IMR-90 (cell line): ENCODE results near the gene TAF3. TPM values are rescaled to one million over a fixed set of nuclear protein-coding genes. Genes with fewer than 3 reads are reported as not detected.

Source experiments
- ATAC-seq: fragments of 200-7000 bp; cut with Tn5 transposase; 2 replicates; pipeline ENCODE4 v1.9.1; 2020; ENCODE audit warnings: low read depth, mild to moderate bottlenecking, moderate library complexity
- BruUV-seq: library from RNA; stranded (reverse); fragments of 400-500 nt; replicated peaks from 2 replicates; lab custom pipeline; 2021; lab: Mats Ljungman, UMichigan
- CTCF ChIA-PET: fragments of 300-600 bp; formaldehyde crosslinking; extraction: SDS; loops from one replicate; lab custom pipeline; 2021; ENCODE audit warnings: antibody characterized with exemption; lab: Yijun Ruan, JAX
- POLR2A ChIA-PET: fragments of 300-600 bp; sonication (Branson Sonifier 250); formaldehyde crosslinking; loops from one replicate; lab custom pipeline; 2022; ENCODE audit warnings: antibody characterized with exemption; ENCODE audit not compliant: unreplicated experiment; lab: Charles Lee
- DNase-seq: peaks from one replicate; pipeline ENCODE4 v3.0.0; 2013
- H2AFZ ChIP-seq: replicated peaks from 2 replicates; pipeline ENCODE3; 2013; ENCODE audit warnings: low read length, mild to moderate bottlenecking; ENCODE audit not compliant: poor library complexity
- H2AK5ac ChIP-seq: 2 replicates; pipeline ENCODE4 v1.6.1; 2013; ENCODE audit warnings: low read depth, low read length, inconsistent platforms
- H2AK9ac ChIP-seq: replicated peaks from 2 replicates; pipeline ENCODE3; 2013; ENCODE audit warnings: mild to moderate bottlenecking, low read depth, low read length, moderate library complexity; ENCODE audit not compliant: poor library complexity
- H2BK120ac ChIP-seq: 2 replicates; pipeline ENCODE4 v1.6.1; 2013; ENCODE audit warnings: low read depth, low read length, inconsistent platforms
- H2BK15ac ChIP-seq: 3 replicates; pipeline ENCODE4 v1.6.1; 2013; ENCODE audit warnings: low read depth, low read length, inconsistent platforms
- H2BK20ac ChIP-seq: 2 replicates; pipeline ENCODE4 v1.6.1; 2013; ENCODE audit warnings: low read depth, mild to moderate bottlenecking, inconsistent platforms, low read length, moderate library complexity
- H2BK5ac ChIP-seq: 2 replicates; pipeline ENCODE4 v1.6.1; 2013; ENCODE audit warnings: mild to moderate bottlenecking, low read depth, low read length, inconsistent platforms; ENCODE audit not compliant: poor library complexity, severe bottlenecking
- H3K14ac ChIP-seq: replicated peaks from 2 replicates; pipeline ENCODE4 v1.6.1; 2013; ENCODE audit warnings: low read depth, low read length, inconsistent platforms
- H3K18ac ChIP-seq: 2 replicates; pipeline ENCODE4 v1.6.1; 2013; ENCODE audit warnings: low read depth, low read length, control low read depth
- H3K23ac ChIP-seq: 2 replicates; pipeline ENCODE4 v1.6.1; 2013; ENCODE audit warnings: low read depth, low read length, inconsistent platforms
- H3K27ac ChIP-seq: 2 replicates; pipeline ENCODE4 v1.5.1; 2013; ENCODE audit warnings: mild to moderate bottlenecking, control low read depth, low read length; ENCODE audit not compliant: insufficient read depth
- H3K27me3 ChIP-seq: 2 replicates; pipeline ENCODE4 v1.6.1; 2013; ENCODE audit warnings: low read length; ENCODE audit not compliant: control insufficient read depth, insufficient read depth
- H3K36me3 ChIP-seq: 2 replicates; pipeline ENCODE4 v1.6.1; 2013; ENCODE audit warnings: low read length, mixed read lengths; ENCODE audit not compliant: control insufficient read depth, insufficient read depth
- H3K4ac ChIP-seq: 2 replicates; pipeline ENCODE4 v1.6.1; 2013; ENCODE audit warnings: low read depth, low read length, inconsistent platforms
- H3K4me1 ChIP-seq: 2 replicates; pipeline ENCODE4 v1.6.1; 2013; ENCODE audit warnings: low read length, mixed read lengths; ENCODE audit not compliant: control insufficient read depth, insufficient read depth
- H3K4me2 ChIP-seq: 2 replicates; pipeline ENCODE4 v1.6.1; 2013; ENCODE audit warnings: low read depth, mild to moderate bottlenecking, control low read depth, low read length, moderate library complexity
- H3K4me3 ChIP-seq: 2 replicates; pipeline ENCODE4 v1.5.1; 2013; ENCODE audit warnings: low read depth, mild to moderate bottlenecking, control low read depth, low read length, moderate library complexity; ENCODE audit not compliant: insufficient read depth
- H3K56ac ChIP-seq: 2 replicates; pipeline ENCODE4 v1.6.1; 2013; ENCODE audit warnings: low read length, inconsistent platforms; ENCODE audit not compliant: insufficient read depth; ENCODE audit errors: extremely low read depth
- H3K79me1 ChIP-seq, 2 experiments: 2 replicates each; pipeline ENCODE4 v1.6.1; 2013; ENCODE audit warnings: low read length in 2 of 2, inconsistent platforms in 1 of 2, low read depth in 1 of 2
- H3K9ac ChIP-seq: 2 replicates; pipeline ENCODE4 v1.6.1; 2013; ENCODE audit warnings: low read depth, low read length, control low read depth
- H3K9me1 ChIP-seq: 2 replicates; pipeline ENCODE4 v1.6.1; 2013; ENCODE audit warnings: low read length, inconsistent platforms; ENCODE audit not compliant: insufficient read depth
- H3K9me3 ChIP-seq: 2 replicates; pipeline ENCODE4 v1.6.1; 2013; ENCODE audit warnings: low read length; ENCODE audit not compliant: control insufficient read depth, insufficient read depth
- H4K20me1 ChIP-seq: 2 replicates; pipeline ENCODE4 v1.6.1; 2013; ENCODE audit warnings: low read length, inconsistent platforms; ENCODE audit not compliant: insufficient read depth
- H4K5ac ChIP-seq: 2 replicates; pipeline ENCODE4 v1.6.1; 2013; ENCODE audit warnings: mild to moderate bottlenecking, low read depth, low read length, control low read depth
- H4K8ac ChIP-seq, 2 experiments: 2 replicates each; pipeline ENCODE4 v1.6.1; 2013; ENCODE audit warnings: low read depth in 2 of 2, low read length in 2 of 2, control low read depth in 1 of 2, inconsistent platforms in 1 of 2
- H4K91ac ChIP-seq: 2 replicates; pipeline ENCODE4 v1.6.1; 2013; ENCODE audit warnings: low read depth, low read length, inconsistent platforms; ENCODE audit not compliant: insufficient read depth
- BHLHE40 ChIP-seq: fragments of 150-350 bp; IDR thresholded peaks from 2 replicates; pipeline ENCODE4 v1.6.1; 2016; ENCODE audit warnings: mild to moderate bottlenecking, low read depth, low read length
- FOS ChIP-seq: fragments of 150-350 bp; IDR thresholded peaks from 2 replicates; pipeline ENCODE4 v1.6.1; 2016; ENCODE audit warnings: low read depth, low read length
- MAFK ChIP-seq: IDR thresholded peaks from 2 replicates; pipeline ENCODE4 v1.6.1; 2012; ENCODE audit warnings: low read depth, low read length, improper control_type of control experiment
- MXI1 ChIP-seq: IDR thresholded peaks from 2 replicates; pipeline ENCODE4 v1.6.1; 2012; ENCODE audit warnings: low read depth, mild to moderate bottlenecking, low read length, moderate library complexity, borderline replicate concordance
- POLR2A ChIP-seq: IDR thresholded peaks from 2 replicates; pipeline ENCODE4 v1.6.1; 2012; ENCODE audit warnings: mild to moderate bottlenecking, low read depth, low read length
- SMC3 ChIP-seq: fragments of 150-350 bp; IDR thresholded peaks from 2 replicates; pipeline ENCODE4 v1.6.1; 2016; ENCODE audit warnings: low read depth, mild to moderate bottlenecking, antibody characterized with exemption, low read length, moderate library complexity
- WGBS, 2 experiments: methylation state at CpG; one replicate each; pipeline versions ENCODE4 v1.1.5 to v1.1.7; 2013; ENCODE audit warnings: missing lambda C conversion rate in 2 of 2; ENCODE audit not compliant: insufficient read length in 1 of 2; ENCODE audit errors: extremely low coverage in 2 of 2; 5-methylcytosine and 5-hydroxymethylcytosine counted together
- dilution Hi-C: fragments of 300-500 bp; cut with HindIII; formaldehyde crosslinking; loops from one replicate; pipeline ENCODE4 v1.14.3; 2018; ENCODE audit warnings: low sequenced_read_pairs; ENCODE audit not compliant: unreplicated experiment
- in situ Hi-C: fragments of 300-500 bp; cut with MboI; formaldehyde crosslinking; loops from 3 replicates; pipeline ENCODE4 v1.14.3; 2019; ENCODE audit warnings: low sequenced_read_pairs, inconsistent platforms, mixed read lengths
- intact Hi-C: fragments of 100-400 bp; cut with micrococcal nuclease; formaldehyde crosslinking; loops from 2 replicates; pipeline ENCODE4 v1.10.0; 2022
- polyA plus RNA-seq, 3 experiments: library from polyadenylated mRNA; depleted of rRNA; stranded (reverse); fragments of >200 nt; gene quantifications; 2 replicates each; pipeline ENCODE4 v1.2.3, GENCODE V29; 2012; ENCODE audit warnings: low replicate concordance in 1 of 3
- total RNA-seq: library from RNA; depleted of rRNA; stranded (reverse); fragments of >200 nt; gene quantifications from 2 replicates; pipeline ENCODE4 v1.2.3, GENCODE V29; 2012
- TF ChIP-seq, protein P1 (sequence below): conservative IDR thresholded peaks from 2 replicates; pipeline ENCODE4 v1.5.1; 2012; ENCODE audit warnings: mild to moderate bottlenecking, low read depth, low read length, improper control_type of control experiment
- TF ChIP-seq, protein P2 (sequence below): fragments of 150-350 bp; IDR thresholded peaks from 2 replicates; pipeline ENCODE4 v1.6.1; 2017; ENCODE audit warnings: mild to moderate bottlenecking, antibody characterized with exemption, low read length, low read depth

Gene TAF3
- total and polyA plus RNA-seq, 2 of the 4 experiments (the other 2 are of a cell fraction): 1.4 to 2.3 TPM

DNA sequence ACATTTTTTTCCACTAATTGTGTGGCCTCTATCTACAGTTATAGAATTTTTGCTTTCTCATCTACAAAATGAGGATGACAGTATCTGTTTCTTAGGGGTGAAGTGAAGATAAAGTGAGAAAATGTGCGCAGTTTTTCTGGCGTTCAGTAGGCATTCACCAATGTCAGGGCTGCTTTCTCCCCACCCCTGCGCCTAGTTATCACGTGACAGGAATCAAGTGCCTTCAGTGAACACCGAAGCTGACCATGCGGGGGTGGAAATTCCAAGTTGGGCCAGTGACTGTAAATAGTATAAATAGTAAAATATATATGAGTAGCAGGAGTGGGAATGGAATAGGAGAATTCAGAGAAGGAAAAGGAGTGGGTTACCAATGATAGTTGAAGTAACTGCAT lies 77.4 kb downstream of the TAF3 start:
- Histone ChIP-seq H4K5ac (no peak overlapping the region), H3K27ac (no peak overlapping the region), H2BK20ac (no peak overlapping the region), H4K20me1 (no peaks in the 10 kb centered on the region), H2BK5ac (no peak overlapping the region), H2BK120ac (no peak overlapping the region), H4K8ac (no peak overlapping the region), H2AK9ac (no peak overlapping the region), H3K9me1 (no peaks in the 10 kb centered on the region), H3K56ac (no peak overlapping the region), H3K4ac (no peak overlapping the region), H3K27me3 (no peaks in the 10 kb centered on the region), H3K4me1 (no peaks in the 10 kb centered on the region), H3K79me1 (peaks cover 2 to 8% of the 10 kb centered on the region in 2 experiments; a peak in 2 of 4 replicates), H3K4me2 (no peak overlapping the region), H2AK5ac (no peak overlapping the region), H3K4me3 (no peak overlapping the region), H3K18ac (no peak overlapping the region), H3K9me3 (no peaks in the 10 kb centered on the region), H3K36me3 (peaks cover 5% of the 10 kb centered on the region; the same call in 1 of the 2 replicates), H2BK15ac (no peak overlapping the region), H3K23ac (no peak overlapping the region), H4K91ac (no peak overlapping the region), H2AFZ (no peak overlapping the region), H3K9ac (no peak overlapping the region), H3K14ac (no peak overlapping the region)
- POLR2A ChIA-PET: no interaction called here
- no peak for TF ChIP-seq FOS
- no peak for TF ChIP-seq SMC3
- no peak for TF ChIP-seq MXI1
- no peak for TF ChIP-seq BHLHE40
- TF ChIP-seq MAFK: no peak
- TF ChIP-seq, protein P1, sequence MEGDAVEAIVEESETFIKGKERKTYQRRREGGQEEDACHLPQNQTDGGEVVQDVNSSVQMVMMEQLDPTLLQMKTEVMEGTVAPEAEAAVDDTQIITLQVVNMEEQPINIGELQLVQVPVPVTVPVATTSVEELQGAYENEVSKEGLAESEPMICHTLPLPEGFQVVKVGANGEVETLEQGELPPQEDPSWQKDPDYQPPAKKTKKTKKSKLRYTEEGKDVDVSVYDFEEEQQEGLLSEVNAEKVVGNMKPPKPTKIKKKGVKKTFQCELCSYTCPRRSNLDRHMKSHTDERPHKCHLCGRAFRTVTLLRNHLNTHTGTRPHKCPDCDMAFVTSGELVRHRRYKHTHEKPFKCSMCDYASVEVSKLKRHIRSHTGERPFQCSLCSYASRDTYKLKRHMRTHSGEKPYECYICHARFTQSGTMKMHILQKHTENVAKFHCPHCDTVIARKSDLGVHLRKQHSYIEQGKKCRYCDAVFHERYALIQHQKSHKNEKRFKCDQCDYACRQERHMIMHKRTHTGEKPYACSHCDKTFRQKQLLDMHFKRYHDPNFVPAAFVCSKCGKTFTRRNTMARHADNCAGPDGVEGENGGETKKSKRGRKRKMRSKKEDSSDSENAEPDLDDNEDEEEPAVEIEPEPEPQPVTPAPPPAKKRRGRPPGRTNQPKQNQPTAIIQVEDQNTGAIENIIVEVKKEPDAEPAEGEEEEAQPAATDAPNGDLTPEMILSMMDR: no peak
- TF ChIP-seq, protein P2, sequence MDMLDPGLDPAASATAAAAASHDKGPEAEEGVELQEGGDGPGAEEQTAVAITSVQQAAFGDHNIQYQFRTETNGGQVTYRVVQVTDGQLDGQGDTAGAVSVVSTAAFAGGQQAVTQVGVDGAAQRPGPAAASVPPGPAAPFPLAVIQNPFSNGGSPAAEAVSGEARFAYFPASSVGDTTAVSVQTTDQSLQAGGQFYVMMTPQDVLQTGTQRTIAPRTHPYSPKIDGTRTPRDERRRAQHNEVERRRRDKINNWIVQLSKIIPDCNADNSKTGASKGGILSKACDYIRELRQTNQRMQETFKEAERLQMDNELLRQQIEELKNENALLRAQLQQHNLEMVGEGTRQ: no peak
- no peak for TF ChIP-seq POLR2A
- intact Hi-C loops (no loop called here), in situ Hi-C loops (no loop called here), dilution Hi-C loops (no loop called here)
- WGBS, 2 experiments: 100% methylated on average over 3 of the region's 6 CpGs; no CpG with 5 or more reads in 1 of the 2 experiments
- no peak for DNase-seq
- no TSS peak for BruUV-seq
- ATAC-seq: no peak
- CTCF ChIA-PET: no interaction called here
